CD4-positive, alpha-beta T cell treated with Interleukin-15 for 4 hours (primary cell): Measurements from ENCODE around the gene FEN1.

Source experiments
- DNase-seq: peaks from one replicate; pipeline ENCODE4 v3.0.0-alpha.2; 2020; ENCODE audit warnings: low spot score

The FEN1 gene

GRCh38 chr11:61841636-61842527 lies 49.2 kb downstream of the FEN1 start:
- DNase-seq: no peak

DNA sequence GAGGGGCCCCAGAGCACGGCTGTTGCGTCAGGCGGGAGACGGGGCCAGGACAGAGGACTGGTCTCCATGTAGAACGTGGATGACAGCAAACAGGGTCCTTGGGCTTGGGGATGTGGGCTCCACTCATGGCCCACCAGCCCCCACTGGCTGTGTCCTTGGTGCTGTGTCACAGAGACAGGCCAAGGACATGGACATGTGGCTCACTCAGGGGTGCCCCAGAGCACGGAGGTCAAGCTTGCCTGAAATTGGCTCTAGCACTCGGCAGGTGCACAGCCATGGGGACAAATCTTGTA lies 49.8 kb downstream of the FEN1 start:
- no peak for DNase-seq

- no peak for DNase-seq
Observed at GRCh38 chr11:61844909-61845565, 52.3 kb downstream of the FEN1 start.

GRCh38 chr11:61846362-61847020 lies 53.8 kb downstream of the FEN1 start:
- DNase-seq: no peak
